K562 (cell line): ENCODE data around the gene ARHGEF17. TPM values are rescaled to one million over a fixed set of nuclear protein-coding genes. Genes with fewer than 3 reads are reported as not detected.

ENCODE experiments used
- ATAC-seq: fragments of 200-7000 bp; cut with Tn5 transposase; 3 replicates; pipeline ENCODE4 v1.9.1; 2020; ENCODE audit warnings: moderate library complexity
- BruUV-seq: library from RNA; stranded (reverse); fragments of 400-500 nt; replicated peaks from 2 replicates; lab custom pipeline; 2021; lab: Mats Ljungman, UMichigan
- CTCF ChIA-PET: fragments of 300-600 bp; formaldehyde crosslinking; extraction: SDS; loops from one replicate; lab custom pipeline; 2021; ENCODE audit warnings: low intra/inter-chr PET ratio; lab: Yijun Ruan, JAX
- POLR2A ChIA-PET: fragments of 300-600, 350-650 bp; sonication (Branson Sonifier 250); formaldehyde crosslinking; extraction: SDS; loops from one replicate; lab custom pipeline; 2021; ENCODE audit warnings: antibody characterized with exemption, inconsistent platforms; lab: Yijun Ruan, JAX
- DNase-seq, 4 experiments: peaks; one replicate each; pipeline versions ENCODE4 v3.0.0 to v3.0.0-alpha.2; 2011 to 2018; ENCODE audit warnings: low spot score in 3 of 4, mixed read lengths in 3 of 4; ENCODE audit errors: extremely low read depth in 1 of 4
- FAIRE-seq: peaks from 2 replicates; lab custom pipeline; 2011; peaks lifted over from hg19 to GRCh38; lab: Jason Lieb, UNC
- H2AFZ ChIP-seq: 2 replicates; pipeline ENCODE4 v1.6.0; 2011; ENCODE audit warnings: low read depth, low read length, control low read depth, inconsistent platforms
- H3K27ac ChIP-seq: fragments of 200-600 bp; 3 replicates; pipeline ENCODE4 v1.8.0; 2011; ENCODE audit warnings: low read depth, mild to moderate bottlenecking, control low read depth, inconsistent platforms, low read length, moderate library complexity, mixed read lengths; ENCODE audit errors: extremely low read depth
- H3K27me3 ChIP-seq, 2 experiments: fragments of 300-600 bp in 1 of 2; 2 replicates in 1 of 2; 3 replicates in 1 of 2; pipeline versions ENCODE4 v1.6.0 to v1.8.0; 2011; ENCODE audit warnings: inconsistent platforms in 2 of 2, low read length in 2 of 2, mild to moderate bottlenecking in 1 of 2, mixed read lengths in 1 of 2, moderate library complexity in 1 of 2; ENCODE audit not compliant: control insufficient read depth in 2 of 2, insufficient read depth in 2 of 2
- H3K36me3 ChIP-seq: fragments of 300-600 bp; 3 replicates; pipeline ENCODE4 v1.8.0; 2011; ENCODE audit warnings: mild to moderate bottlenecking, low read length, inconsistent platforms; ENCODE audit not compliant: control insufficient read depth, insufficient read depth
- H3K4me1 ChIP-seq, 2 experiments: fragments of 200-600 bp in 1 of 2; replicated peaks in 1 of 2; 2 replicates in 1 of 2; 3 replicates in 1 of 2; pipeline versions ENCODE4 v1.5.1 to v1.8.0; 2011; ENCODE audit warnings: inconsistent platforms in 2 of 2, low read length in 2 of 2, mild to moderate bottlenecking in 1 of 2, mixed read lengths in 1 of 2, moderate library complexity in 1 of 2; ENCODE audit not compliant: control insufficient read depth in 2 of 2, insufficient read depth in 2 of 2
- H3K4me2 ChIP-seq: 2 replicates; pipeline ENCODE4 v1.6.1; 2011; ENCODE audit warnings: low read length, control low read depth, inconsistent platforms, mixed read lengths; ENCODE audit not compliant: insufficient read depth
- H3K4me3 ChIP-seq: fragments of 200-600 bp; sonication (generic), shearing (Covaris generic); 2 replicates; pipeline ENCODE4 v1.5.1; 2016; ENCODE audit warnings: control low read depth, inconsistent platforms
- H3K79me2 ChIP-seq: fragments of 200-600 bp; 3 replicates; pipeline ENCODE4 v1.8.0; 2011; ENCODE audit warnings: low read length, inconsistent platforms; ENCODE audit not compliant: control insufficient read depth, insufficient read depth
- H3K9ac ChIP-seq, 2 experiments: 2 replicates each; pipeline versions ENCODE4 v1.6.0 to v1.6.1; 2011; ENCODE audit warnings: low read depth in 2 of 2, low read length in 2 of 2, control low read depth in 1 of 2, inconsistent platforms in 1 of 2, mild to moderate bottlenecking in 1 of 2, mixed read lengths in 1 of 2; ENCODE audit not compliant: insufficient read depth in 1 of 2
- H3K9me1 ChIP-seq: one replicate; pipeline ENCODE4 v1.6.0; 2011; ENCODE audit warnings: inconsistent platforms, mild to moderate bottlenecking, low read length, moderate library complexity; ENCODE audit not compliant: control insufficient read depth, insufficient read depth
- H3K9me3 ChIP-seq: replicated peaks from 2 replicates; pipeline ENCODE4 v1.5.1; 2011; ENCODE audit warnings: low read depth, low read length, inconsistent platforms; ENCODE audit not compliant: control insufficient read depth, insufficient read depth
- H4K20me1 ChIP-seq: replicated peaks from 2 replicates; pipeline ENCODE4 v1.6.1; 2011; ENCODE audit warnings: low read length, inconsistent platforms, mixed read lengths; ENCODE audit not compliant: control insufficient read depth, insufficient read depth
- EP400 ChIP-seq: fragments of 450-650 bp; IDR thresholded peaks from 2 replicates; pipeline ENCODE4 v1.6.1; 2017; ENCODE audit warnings: antibody characterized with exemption, mild to moderate bottlenecking, moderate library complexity
- HMG20A ChIP-seq: fragments of 450-650 bp; formaldehyde crosslinking; conservative IDR thresholded peaks from 2 replicates; pipeline ENCODE4 v1.4.0; 2020; ENCODE audit warnings: mild to moderate bottlenecking, mixed read lengths
- POLR2H ChIP-seq: IDR thresholded peaks from 2 replicates; pipeline ENCODE4 v1.6.1; 2016; ENCODE audit warnings: missing genetic modification characterization, low read depth, mild to moderate bottlenecking, control low read depth, missing compliant biosample characterization, moderate library complexity
- PTBP1 ChIP-seq: fragments of 200-400 bp; formaldehyde crosslinking; IDR thresholded peaks from 2 replicates; pipeline ENCODE4 v1.6.1; 2017; ENCODE audit warnings: low read depth, low read length
- RB1 ChIP-seq: fragments of 450-650 bp; IDR thresholded peaks from 2 replicates; pipeline ENCODE4 v1.6.1; 2017; ENCODE audit warnings: low read depth, mild to moderate bottlenecking
- SAFB2 ChIP-seq: fragments of 200-400 bp; formaldehyde crosslinking; IDR thresholded peaks from 2 replicates; pipeline ENCODE4 v1.6.1; 2018; ENCODE audit warnings: borderline replicate concordance, low read length, low read depth, moderate library complexity; ENCODE audit not compliant: severe bottlenecking
- SETDB1 ChIP-seq: IDR thresholded peaks from one replicate; pipeline ENCODE4 v1.6.1; 2012; ENCODE audit warnings: low read length, control low read depth, inconsistent platforms
- SMARCA5 ChIP-seq: fragments of 450-650 bp; IDR thresholded peaks from 2 replicates; pipeline ENCODE4 v1.6.1; 2016
- XRCC4 ChIP-seq: IDR thresholded peaks from one replicate; pipeline ENCODE4 v1.6.1; 2011; ENCODE audit not compliant: insufficient read depth, insufficient read length; ENCODE audit errors: extremely low read depth
- ZBTB43 ChIP-seq: sonication (generic); formaldehyde crosslinking; IDR thresholded peaks from 2 replicates; pipeline ENCODE4 v1.8.0; 2023; ENCODE audit warnings: mild to moderate bottlenecking, missing genetic modification reagents
- ZNF644 ChIP-seq: fragments of 200-800 bp; sonication (Bioruptor generic); IDR thresholded peaks from 2 replicates; pipeline ENCODE4 v1.6.1; 2016; ENCODE audit warnings: low read depth, missing genetic modification characterization, missing compliant biosample characterization
- WGBS: fragments of 100-300 bp; shearing (Covaris generic); methylation state at CpG from one replicate; pipeline ENCODE4 v1.1.6; 2016; ENCODE audit warnings: low coverage, mixed read lengths; ENCODE audit not compliant: insufficient coverage; ENCODE audit errors: missing lambda C conversion rate; 5-methylcytosine and 5-hydroxymethylcytosine counted together
- in situ Hi-C: fragments of 300-500 bp; cut with MboI; formaldehyde crosslinking; loops from 4 replicates; pipeline ENCODE4 v1.15.0; 2018; ENCODE audit warnings: inconsistent platforms, mixed read lengths
- intact Hi-C: fragments of 100-400 bp; cut with micrococcal nuclease; formaldehyde crosslinking; loops from 2 replicates; pipeline ENCODE4 v1.14.2; 2022
- polyA plus RNA-seq, 8 experiments: library from polyadenylated mRNA; depleted of rRNA in 4 of 8; stranded (reverse) in 5 of 8; unstranded in 3 of 8; fragments of >200 nt; fragmentation: Nextera tagmentation in 2 of 8; fragmentation: Illumina TruSeq in 1 of 8; extraction: Ambion mirVana in 2 of 8; extraction: Trizol in 1 of 8; gene quantifications; 2 replicates each; pipeline versions ENCODE4 v1.2.1 to v1.2.3, GENCODE V29; 2011 to 2014; ENCODE audit warnings: inconsistent platforms in 1 of 8, missing spikeins in 1 of 8
- total RNA-seq, 7 experiments: library from RNA; depleted of rRNA in 6 of 7; stranded (reverse); fragments of >200 nt in 6 of 7; fragmentation: Illumina TruSeq in 2 of 7; extraction: Trizol in 2 of 7; gene quantifications; 2 replicates each; pipeline versions ENCODE4 v1.2.1 to v1.2.3, GENCODE V29; 2011 to 2021; ENCODE audit warnings: low replicate concordance in 1 of 7
- TF ChIP-seq, protein P1 (sequence below): fragments of 250-450 bp; sonication (Bioruptor Pico); IDR thresholded peaks from 2 replicates; pipeline ENCODE4 v1.8.0; 2022; ENCODE audit warnings: inconsistent platforms
- TF ChIP-seq, protein P2 (sequence below): sonication (generic); formaldehyde crosslinking; IDR thresholded peaks from 2 replicates; pipeline ENCODE4 v1.5.0; 2020; ENCODE audit warnings: missing genetic modification reagents

Gene ARHGEF17
- total and polyA plus RNA-seq, 9 of the 15 experiments (the other 6 are each of a cell fraction or from before 2014, with no cell fraction given): 0.04 to 0.68 (median 0.10) TPM; not detected in 2

DNA sequence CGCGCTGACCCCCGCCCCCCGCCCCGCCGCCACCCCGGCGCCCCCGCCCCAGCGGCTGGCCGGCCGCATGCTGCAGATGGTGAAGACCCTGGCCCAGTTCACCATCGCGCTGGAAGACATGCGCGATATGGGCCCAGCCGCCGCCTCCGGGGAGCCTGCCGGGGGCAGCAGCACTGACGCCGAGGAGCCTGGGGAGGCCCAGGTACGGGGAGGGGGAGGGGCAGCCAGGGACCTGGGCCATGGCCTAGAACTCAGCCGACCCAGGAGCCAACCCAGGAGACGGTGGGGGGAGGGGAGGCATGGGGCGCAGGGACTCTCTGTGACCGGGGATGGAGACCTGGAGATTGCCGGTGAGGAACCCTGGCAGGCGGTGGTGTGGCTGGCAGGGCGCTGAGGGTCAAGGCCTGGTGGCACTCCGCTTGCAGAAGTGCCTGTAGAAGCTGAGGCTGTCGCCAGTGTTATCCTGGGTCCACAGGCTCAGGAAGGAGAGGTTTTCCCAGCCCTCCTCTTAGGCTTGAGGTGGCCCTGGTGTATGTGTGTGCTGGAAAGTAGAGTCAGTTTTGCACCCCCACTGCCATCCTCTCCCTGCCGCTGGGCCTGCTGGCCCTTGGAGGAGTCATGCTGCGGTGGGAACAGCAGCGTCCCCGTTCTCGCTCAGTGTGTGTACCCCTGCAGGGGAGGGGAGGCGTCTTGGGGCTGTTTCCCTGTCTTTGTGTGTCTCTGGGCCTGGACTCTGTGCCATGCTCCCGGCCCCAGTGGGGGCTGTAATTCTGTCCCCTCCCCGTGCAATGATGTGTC is 35.2 kb downstream of the ARHGEF17 start:
- DNase-seq: no peak
- H3K4me2 ChIP-seq: no peak overlapping the region
- POLR2A ChIA-PET: no interaction called here
- no peaks in the 10 kb centered on the region for H3K79me2 ChIP-seq
- H2AFZ ChIP-seq: no peak overlapping the region
- no peaks in the 10 kb centered on the region for H3K9me1 ChIP-seq
- H3K4me1 ChIP-seq: peaks cover 0 to 23% of the 10 kb centered on the region in 2 experiments; a peak in 2 of 5 replicates
- H3K9ac ChIP-seq: peak overlapping the region in 1 of 2 experiments; percentile 35; a peak in 1 of 4 replicates
- intact Hi-C loops (no loop called here), in situ Hi-C loops (no loop called here)
- no peak for ATAC-seq
- no TSS peak for BruUV-seq
- CTCF ChIA-PET: no interaction called here
- H4K20me1 ChIP-seq: no peaks in the 10 kb centered on the region
- no peak overlapping the region for H3K27ac ChIP-seq
- FAIRE-seq: no peak
- H3K36me3 ChIP-seq: no peaks in the 10 kb centered on the region
- H3K4me3 ChIP-seq: no peak overlapping the region
- peaks cover 0 to 30% of the 10 kb centered on the region in 2 experiments; a peak in 3 of 5 replicates for H3K27me3 ChIP-seq
- H3K9me3 ChIP-seq: no peaks in the 10 kb centered on the region
- WGBS: 9% methylated on average over 10 of the region's 40 CpGs
- TF ChIP-seq, protein P1, sequence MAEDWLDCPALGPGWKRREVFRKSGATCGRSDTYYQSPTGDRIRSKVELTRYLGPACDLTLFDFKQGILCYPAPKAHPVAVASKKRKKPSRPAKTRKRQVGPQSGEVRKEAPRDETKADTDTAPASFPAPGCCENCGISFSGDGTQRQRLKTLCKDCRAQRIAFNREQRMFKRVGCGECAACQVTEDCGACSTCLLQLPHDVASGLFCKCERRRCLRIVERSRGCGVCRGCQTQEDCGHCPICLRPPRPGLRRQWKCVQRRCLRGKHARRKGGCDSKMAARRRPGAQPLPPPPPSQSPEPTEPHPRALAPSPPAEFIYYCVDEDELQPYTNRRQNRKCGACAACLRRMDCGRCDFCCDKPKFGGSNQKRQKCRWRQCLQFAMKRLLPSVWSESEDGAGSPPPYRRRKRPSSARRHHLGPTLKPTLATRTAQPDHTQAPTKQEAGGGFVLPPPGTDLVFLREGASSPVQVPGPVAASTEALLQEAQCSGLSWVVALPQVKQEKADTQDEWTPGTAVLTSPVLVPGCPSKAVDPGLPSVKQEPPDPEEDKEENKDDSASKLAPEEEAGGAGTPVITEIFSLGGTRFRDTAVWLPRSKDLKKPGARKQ (CRISPR knock-in tag): no peak
- TF ChIP-seq PTBP1 (no peak), XRCC4 (no peak), SAFB2 (no peak), ZNF644 (tag) (no peak), SETDB1 (no peak), RB1 (no peak), SMARCA5 (no peak), ZBTB43 (no peak), EP400 (no peak), HMG20A (CRISPR knock-in tag) (no peak), POLR2H (tag) (no peak)
- TF ChIP-seq, protein P2, sequence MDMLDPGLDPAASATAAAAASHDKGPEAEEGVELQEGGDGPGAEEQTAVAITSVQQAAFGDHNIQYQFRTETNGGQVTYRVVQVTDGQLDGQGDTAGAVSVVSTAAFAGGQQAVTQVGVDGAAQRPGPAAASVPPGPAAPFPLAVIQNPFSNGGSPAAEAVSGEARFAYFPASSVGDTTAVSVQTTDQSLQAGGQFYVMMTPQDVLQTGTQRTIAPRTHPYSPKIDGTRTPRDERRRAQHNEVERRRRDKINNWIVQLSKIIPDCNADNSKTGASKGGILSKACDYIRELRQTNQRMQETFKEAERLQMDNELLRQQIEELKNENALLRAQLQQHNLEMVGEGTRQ (CRISPR knock-in tag): no peak
